Measurements from ENCODE around the gene ATP2C2.

DNA sequence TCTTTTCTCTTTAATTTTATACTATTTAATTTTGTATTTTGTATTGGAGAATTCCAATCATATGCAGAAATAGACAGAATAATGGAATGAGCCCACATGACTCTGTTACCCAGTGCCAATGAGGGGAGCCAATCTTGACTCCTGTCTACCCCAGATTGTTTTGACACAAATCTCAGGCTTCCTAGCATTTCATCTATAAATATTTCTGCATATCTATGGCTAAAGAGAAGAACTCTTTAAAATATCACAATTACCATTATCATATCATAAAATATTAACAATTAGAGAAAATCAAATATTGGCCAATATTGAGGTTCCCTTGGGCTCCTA, 23.7 kb downstream of the ATP2C2 start:
- TF ChIP-seq ZNF274 (IDR thresholded peaks at IDR 0.05; ENCODE audit: low read depth, low read length) (no peak), SUZ12 (IDR thresholded peaks at IDR 0.05; ENCODE audit: extremely low read depth, insufficient read depth, insufficient read length) (no peak)
